Tibial artery (tissue), 4 donors: ENCODE measurements around the gene DNAJC6.

Experiments used
- DNase-seq, 2 donors: peaks; one replicate each; pipeline ENCODE4 v3.0.0-alpha.2; 2019
- H3K27ac ChIP-seq, 2 donors: fragments of 200-600 bp; sonication (generic) in 1 of 2; 1 replicate in 1 of 2; 2 replicates in 1 of 2; pipeline ENCODE4 v1.5.1; 2018 to 2019; ENCODE audit warnings: mild to moderate bottlenecking in 1 of 2
- H3K27me3 ChIP-seq, 2 donors: fragments of 200-600 bp; sonication (generic) in 1 of 2; one replicate each; pipeline versions ENCODE4 v1.5.1 to v1.6.0; 2016 to 2019
- H3K36me3 ChIP-seq, 3 donors: fragments of 200-600 bp; sonication (generic) in 2 of 3; one replicate each; pipeline ENCODE4 v1.5.1; 2016 to 2019; ENCODE audit warnings: mild to moderate bottlenecking in 2 of 3
- H3K4me1 ChIP-seq, 4 donors: fragments of 200-600 bp; sonication (generic) in 2 of 4; 1 replicate in 3 of 4; 2 replicates in 1 of 4; pipeline ENCODE4 v1.5.1; 2016 to 2019
- H3K4me3 ChIP-seq, 2 donors: fragments of 200-600 bp; sonication (generic) in 1 of 2; 1 replicate in 1 of 2; 2 replicates in 1 of 2; pipeline ENCODE4 v1.5.1; 2018 to 2019; ENCODE audit warnings: mild to moderate bottlenecking in 2 of 2
- H3K9me3 ChIP-seq, 3 donors: fragments of 200-600 bp; sonication (generic) in 1 of 3; one replicate each; pipeline ENCODE4 v1.5.1; 2016 to 2019
- intact Hi-C: fragments of 100-400 bp; cut with DNase I; formaldehyde crosslinking; loops from one replicate; pipeline ENCODE4 v1.15.0; 2023; ENCODE audit warnings: low total_unique reads
- TF ChIP-seq, protein P1 (sequence below), 2 experiments: fragments of 200-600 bp in 1 of 2; fragments of 450-650 bp in 1 of 2; IDR thresholded peaks; one replicate each; pipeline ENCODE4 v1.5.1; 2017 to 2019; ENCODE audit warnings: antibody characterized with exemption in 2 of 2, mild to moderate bottlenecking in 1 of 2, moderate library complexity in 1 of 2

The DNAJC6 gene

GRCh38 chr1:65425697-65426096, 116.4 kb downstream of the DNAJC6 start:
- no peak overlapping the region for H3K27ac ChIP-seq
- H3K4me1 ChIP-seq = peaks cover 0 to 50% (median 34%) of the 10 kb centered on the region in 4 donors
- H3K36me3 ChIP-seq = peaks cover 18 to 30% (median 26%) of the 10 kb centered on the region in 3 donors
- TF ChIP-seq, protein P1, sequence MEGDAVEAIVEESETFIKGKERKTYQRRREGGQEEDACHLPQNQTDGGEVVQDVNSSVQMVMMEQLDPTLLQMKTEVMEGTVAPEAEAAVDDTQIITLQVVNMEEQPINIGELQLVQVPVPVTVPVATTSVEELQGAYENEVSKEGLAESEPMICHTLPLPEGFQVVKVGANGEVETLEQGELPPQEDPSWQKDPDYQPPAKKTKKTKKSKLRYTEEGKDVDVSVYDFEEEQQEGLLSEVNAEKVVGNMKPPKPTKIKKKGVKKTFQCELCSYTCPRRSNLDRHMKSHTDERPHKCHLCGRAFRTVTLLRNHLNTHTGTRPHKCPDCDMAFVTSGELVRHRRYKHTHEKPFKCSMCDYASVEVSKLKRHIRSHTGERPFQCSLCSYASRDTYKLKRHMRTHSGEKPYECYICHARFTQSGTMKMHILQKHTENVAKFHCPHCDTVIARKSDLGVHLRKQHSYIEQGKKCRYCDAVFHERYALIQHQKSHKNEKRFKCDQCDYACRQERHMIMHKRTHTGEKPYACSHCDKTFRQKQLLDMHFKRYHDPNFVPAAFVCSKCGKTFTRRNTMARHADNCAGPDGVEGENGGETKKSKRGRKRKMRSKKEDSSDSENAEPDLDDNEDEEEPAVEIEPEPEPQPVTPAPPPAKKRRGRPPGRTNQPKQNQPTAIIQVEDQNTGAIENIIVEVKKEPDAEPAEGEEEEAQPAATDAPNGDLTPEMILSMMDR (IDR thresholded peaks at IDR 0.05) = no peak
- DNase-seq = no peak
- H3K4me3 ChIP-seq = no peak overlapping the region
- intact Hi-C loops = loop anchor here (10.0 kb wide), 1 partner anchor 161 kb away; no protein-coding TSS in a partner anchor
- no peaks in the 10 kb centered on the region for H3K27me3 ChIP-seq
- no peaks in the 10 kb centered on the region for H3K9me3 ChIP-seq

GRCh38 chr1:65429078-65429477, 119.7 kb downstream of the DNAJC6 start:
- DNase-seq = no peak
- TF ChIP-seq, protein P1 (IDR thresholded peaks at IDR 0.05) = no peak
- Histone ChIP-seq H3K9me3 (no peaks in the 10 kb centered on the region), H3K27ac (peak overlapping the region; percentile 46 to 57), H3K4me3 (no peak overlapping the region), H3K4me1 (peaks cover 0 to 26% (median 15%) of the 10 kb centered on the region in 4 donors), H3K27me3 (no peaks in the 10 kb centered on the region), H3K36me3 (peaks cover 29 to 50% (median 44%) of the 10 kb centered on the region in 3 donors)
- intact Hi-C loops = loop anchor here (10.0 kb wide), 1 partner anchor 164 kb away; no protein-coding TSS in a partner anchor

GRCh38 chr1:65429806-65430205, 120.5 kb downstream of the DNAJC6 start:
- Histone ChIP-seq H3K4me3 (no peak overlapping the region), H3K4me1 (peaks cover 0 to 19% (median 12%) of the 10 kb centered on the region in 4 donors), H3K9me3 (no peaks in the 10 kb centered on the region), H3K27me3 (no peaks in the 10 kb centered on the region), H3K27ac (peak overlapping the region; percentile 46 to 57), H3K36me3 (peaks cover 32 to 56% (median 47%) of the 10 kb centered on the region in 3 donors)
- TF ChIP-seq, protein P1 (IDR thresholded peaks at IDR 0.05) = no peak
- peak in 1 of 2 donors; percentile 24 for DNase-seq
- intact Hi-C loops = loop anchor here (10.0 kb wide), 1 partner anchor 165 kb away; no protein-coding TSS in a partner anchor

- H3K9me3 ChIP-seq = no peaks in the 10 kb centered on the region
- DNase-seq = no peak
- intact Hi-C loops = no loop called here
Observed at GRCh38 chr1:65431111-65431705, 121.9 kb downstream of the DNAJC6 start.

DNA sequence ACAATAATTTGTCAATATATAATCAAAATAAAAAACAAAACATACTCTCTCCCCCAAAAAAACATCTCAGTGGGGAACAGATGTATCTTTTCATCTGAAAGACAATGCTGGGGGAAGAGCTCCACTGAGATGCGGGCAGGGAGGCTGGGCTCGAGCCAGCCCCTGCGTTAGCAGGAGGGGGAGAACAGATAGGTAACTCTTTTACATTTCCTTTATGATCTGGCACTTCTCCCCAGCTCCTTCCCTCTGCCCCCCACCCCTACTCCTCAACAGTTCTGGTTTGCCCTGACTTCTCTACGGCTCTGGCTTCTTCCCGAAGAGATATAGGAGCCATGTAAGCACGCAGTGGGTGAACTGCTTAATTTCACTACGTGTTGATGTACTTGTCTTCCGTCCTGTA, 123.6 kb downstream of the DNAJC6 start:
- TF ChIP-seq, protein P1 (IDR thresholded peaks at IDR 0.05) = no peak
- intact Hi-C loops = no loop called here
- no peak for DNase-seq
- no peak overlapping the region for H3K27ac ChIP-seq
- no peaks in the 10 kb centered on the region for H3K9me3 ChIP-seq
- peaks cover 0 to 28% (median 13%) of the 10 kb centered on the region in 4 donors for H3K4me1 ChIP-seq
- no peaks in the 10 kb centered on the region for H3K27me3 ChIP-seq
- peaks cover 16 to 32% (median 24%) of the 10 kb centered on the region in 3 donors for H3K36me3 ChIP-seq
- H3K4me3 ChIP-seq = no peak overlapping the region

More at GRCh38 chr1:65431111-65431705, 121.9 kb downstream of the DNAJC6 start:
- Histone ChIP-seq H3K4me3 (no peak overlapping the region), H3K36me3 (peaks cover 28 to 48% (median 39%) of the 10 kb centered on the region in 3 donors), H3K27ac (peak overlapping the region in 1 of 2 donors; percentile 57), H3K27me3 (no peaks in the 10 kb centered on the region), H3K4me1 (peaks cover 0 to 26% (median 12%) of the 10 kb centered on the region in 4 donors)
- TF ChIP-seq, protein P1 (IDR thresholded peaks at IDR 0.05) = peak; percentile 46 to 52
